A673 (cell line): ENCODE results near the gene GDF11.

Experiments used
- EZH2 ChIP-seq: fragments of 200-600 bp; sonication (generic); IDR thresholded peaks from 2 replicates; pipeline ENCODE4 v1.6.1; 2017; ENCODE audit warnings: borderline replicate concordance, low read depth, mild to moderate bottlenecking, mixed read lengths, antibody characterized with exemption, low read length; ENCODE audit not compliant: poor library complexity, severe bottlenecking
- TF ChIP-seq, protein P1 (sequence below): fragments of 300-800, 200-600 bp; sonication (generic); conservative IDR thresholded peaks from 2 replicates; pipeline ENCODE4 v1.5.1; 2017; ENCODE audit warnings: low read depth, mild to moderate bottlenecking, antibody characterized with exemption, low read length, moderate library complexity, mixed read lengths

DNA sequence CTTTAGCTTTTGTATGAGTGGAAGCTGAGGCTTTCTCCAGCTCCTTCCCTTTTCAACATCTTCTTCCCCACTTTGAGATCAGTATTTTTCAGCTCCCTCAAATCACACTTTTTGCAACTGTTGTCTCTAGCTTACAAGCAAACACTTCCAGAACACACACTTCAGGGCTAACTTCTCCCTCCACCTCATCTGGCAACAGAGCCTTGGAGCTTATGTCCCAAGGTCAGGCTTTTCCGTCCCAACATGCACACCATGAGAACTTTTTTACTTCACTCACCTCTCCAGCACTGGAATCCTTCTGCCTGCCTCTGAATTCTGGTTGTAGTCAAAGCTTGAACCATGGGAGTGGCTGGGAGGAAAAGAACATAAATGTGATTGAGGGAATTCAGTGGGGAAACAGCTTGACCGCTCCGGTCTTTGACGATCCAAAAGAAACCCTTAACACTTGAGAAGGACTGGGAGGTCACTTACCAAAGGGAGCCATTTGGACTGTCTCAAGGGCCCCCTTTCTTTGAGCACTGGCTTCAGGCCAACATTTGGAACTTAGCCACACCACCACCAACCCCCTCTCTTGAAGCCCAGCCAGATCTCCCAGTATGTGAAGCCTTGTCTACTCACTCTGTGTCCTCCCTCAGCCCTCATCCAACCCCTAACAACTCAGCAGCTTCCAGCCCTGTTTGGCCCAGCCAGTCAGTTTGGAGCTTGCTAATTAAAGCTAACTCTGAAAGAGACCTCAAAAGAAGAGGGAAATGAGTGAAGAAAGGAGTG is 31.0 kb upstream of the GDF11 start:
- TF ChIP-seq, protein P1, sequence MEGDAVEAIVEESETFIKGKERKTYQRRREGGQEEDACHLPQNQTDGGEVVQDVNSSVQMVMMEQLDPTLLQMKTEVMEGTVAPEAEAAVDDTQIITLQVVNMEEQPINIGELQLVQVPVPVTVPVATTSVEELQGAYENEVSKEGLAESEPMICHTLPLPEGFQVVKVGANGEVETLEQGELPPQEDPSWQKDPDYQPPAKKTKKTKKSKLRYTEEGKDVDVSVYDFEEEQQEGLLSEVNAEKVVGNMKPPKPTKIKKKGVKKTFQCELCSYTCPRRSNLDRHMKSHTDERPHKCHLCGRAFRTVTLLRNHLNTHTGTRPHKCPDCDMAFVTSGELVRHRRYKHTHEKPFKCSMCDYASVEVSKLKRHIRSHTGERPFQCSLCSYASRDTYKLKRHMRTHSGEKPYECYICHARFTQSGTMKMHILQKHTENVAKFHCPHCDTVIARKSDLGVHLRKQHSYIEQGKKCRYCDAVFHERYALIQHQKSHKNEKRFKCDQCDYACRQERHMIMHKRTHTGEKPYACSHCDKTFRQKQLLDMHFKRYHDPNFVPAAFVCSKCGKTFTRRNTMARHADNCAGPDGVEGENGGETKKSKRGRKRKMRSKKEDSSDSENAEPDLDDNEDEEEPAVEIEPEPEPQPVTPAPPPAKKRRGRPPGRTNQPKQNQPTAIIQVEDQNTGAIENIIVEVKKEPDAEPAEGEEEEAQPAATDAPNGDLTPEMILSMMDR: no peak
- TF ChIP-seq EZH2: no peak
